GM23338 (cell line): ENCODE measurements around the gene ANO6. TPM values are rescaled to one million over a fixed set of nuclear protein-coding genes. Genes with fewer than 3 reads are reported as not detected.

Experiments used
- ATAC-seq: fragments of 200-7000 bp; cut with Tn5 transposase; 3 replicates; pipeline ENCODE4 v1.9.1; 2020
- DNase-seq: peaks from one replicate; pipeline ENCODE4 v3.0.0-alpha.2; 2015; ENCODE audit warnings: low spot score
- H2AFZ ChIP-seq: fragments of 200-600 bp; sonication (generic); 2 replicates; pipeline ENCODE4 v1.8.0; 2016; ENCODE audit warnings: antibody characterized with exemption, mild to moderate bottlenecking, moderate library complexity
- H3F3A ChIP-seq: fragments of 200-600 bp; sonication (generic); replicated peaks from 2 replicates; pipeline ENCODE4 v1.8.0; 2017; ENCODE audit warnings: antibody characterized with exemption, mixed run types, low read depth
- H3K27ac ChIP-seq: fragments of 200-600 bp; sonication (generic); 2 replicates; pipeline ENCODE4 v1.6.1; 2016; ENCODE audit warnings: low read depth
- H3K27me3 ChIP-seq: fragments of 200-600 bp; sonication (generic); 2 replicates; pipeline ENCODE4 v1.8.0; 2016; ENCODE audit warnings: mild to moderate bottlenecking, mixed run types, moderate library complexity; ENCODE audit not compliant: insufficient read depth
- H3K36me3 ChIP-seq: fragments of 200-600 bp; sonication (generic); 2 replicates; pipeline ENCODE4 v1.8.0; 2016; ENCODE audit warnings: mild to moderate bottlenecking; ENCODE audit not compliant: insufficient read depth
- H3K4me1 ChIP-seq: fragments of 200-600 bp; sonication (generic); 2 replicates; pipeline ENCODE4 v1.8.0; 2016; ENCODE audit warnings: mild to moderate bottlenecking, moderate library complexity; ENCODE audit not compliant: insufficient read depth
- H3K4me2 ChIP-seq: fragments of 200-600 bp; sonication (generic); 2 replicates; pipeline ENCODE4 v1.7.1; 2017; ENCODE audit warnings: mixed run types
- H3K4me3 ChIP-seq: fragments of 200-600 bp; sonication (generic); 2 replicates; pipeline ENCODE4 v1.6.1; 2016; ENCODE audit warnings: mixed run types
- H3K79me2 ChIP-seq: fragments of 200-600 bp; sonication (generic); replicated peaks from 2 replicates; pipeline ENCODE4 v1.8.0; 2017; ENCODE audit warnings: mild to moderate bottlenecking; ENCODE audit not compliant: insufficient read depth
- H3K9me2 ChIP-seq: fragments of 200-600 bp; sonication (generic); 2 replicates; pipeline ENCODE4 v1.8.0; 2017; ENCODE audit not compliant: insufficient read depth
- H4K20me1 ChIP-seq: fragments of 200-600 bp; sonication (generic); replicated peaks from 2 replicates; pipeline ENCODE4 v1.8.0; 2017; ENCODE audit warnings: mild to moderate bottlenecking; ENCODE audit not compliant: insufficient read depth
- H3K27ac Mint-ChIP-seq: 2 replicates; pipeline ENCODE4 v1.8.0; 2020; ENCODE audit warnings: inconsistent platforms, mild to moderate bottlenecking, moderate library complexity, mixed read lengths
- H3K27me3 Mint-ChIP-seq: 3 replicates; pipeline ENCODE4 v1.8.0; 2022; ENCODE audit warnings: low read depth, mild to moderate bottlenecking, moderate library complexity, mixed read lengths, inconsistent platforms; ENCODE audit not compliant: insufficient read depth, poor library complexity
- H3K36me3 Mint-ChIP-seq: 3 replicates; pipeline ENCODE4 v1.8.0; 2021; ENCODE audit warnings: low read depth, mild to moderate bottlenecking, inconsistent platforms, moderate library complexity, mixed read lengths
- H3K4me1 Mint-ChIP-seq: 3 replicates; pipeline ENCODE4 v1.8.0; 2020; ENCODE audit warnings: mild to moderate bottlenecking, inconsistent platforms, mixed read lengths
- H3K4me3 Mint-ChIP-seq: 3 replicates; pipeline ENCODE4 v1.8.0; 2021; ENCODE audit warnings: moderate library complexity, mild to moderate bottlenecking, inconsistent platforms, mixed read lengths
- H3K9me3 Mint-ChIP-seq: 3 replicates; pipeline ENCODE4 v1.8.0; 2020; ENCODE audit warnings: moderate library complexity, mild to moderate bottlenecking, inconsistent platforms, mixed read lengths
- CREB1 ChIP-seq: fragments of 250-450 bp; sonication (Bioruptor Pico); IDR thresholded peaks from 2 replicates; pipeline ENCODE4 v1.5.0; 2020; ENCODE audit warnings: low read depth, mild to moderate bottlenecking, moderate library complexity
- CTCF ChIP-seq, 2 experiments: fragments of 200-600 bp in 1 of 2; sonication (generic) in 1 of 2; conservative IDR thresholded peaks; 2 replicates each; pipeline versions ENCODE4 v1.5.1 to v1.6.1; 2016 to 2017; ENCODE audit warnings: antibody characterized with exemption in 2 of 2, low read depth in 2 of 2, mild to moderate bottlenecking in 2 of 2, moderate library complexity in 1 of 2
- ETS1 ChIP-seq: IDR thresholded peaks from 2 replicates; pipeline ENCODE4 v1.6.1; 2016; ENCODE audit warnings: antibody characterized with exemption
- EZH2 ChIP-seq: fragments of 200-600 bp; sonication (generic); IDR thresholded peaks from one replicate; pipeline ENCODE4 v1.8.0; 2017; ENCODE audit warnings: antibody characterized with exemption, mild to moderate bottlenecking, low read depth; ENCODE audit not compliant: unreplicated experiment
- EZH2phosphoT487 ChIP-seq: fragments of 200-600 bp; sonication (generic); IDR thresholded peaks from one replicate; pipeline ENCODE4 v1.8.1; 2018; ENCODE audit warnings: antibody characterized with exemption; ENCODE audit not compliant: unreplicated experiment
- JUNB ChIP-seq: IDR thresholded peaks from one replicate; pipeline ENCODE4 v1.6.1; 2016; ENCODE audit warnings: antibody characterized with exemption; ENCODE audit not compliant: unreplicated experiment
- NANOG ChIP-seq: IDR thresholded peaks from 2 replicates; pipeline ENCODE4 v1.6.1; 2016; ENCODE audit warnings: antibody characterized with exemption, borderline replicate concordance
- POLR2AphosphoS5 ChIP-seq: IDR thresholded peaks from 2 replicates; pipeline ENCODE4 v1.6.1; 2016; ENCODE audit warnings: antibody characterized with exemption, low read depth
- REST ChIP-seq: IDR thresholded peaks from one replicate; pipeline ENCODE4 v1.6.1; 2018; ENCODE audit warnings: antibody characterized with exemption; ENCODE audit not compliant: unreplicated experiment
- STAT1 ChIP-seq: IDR thresholded peaks from one replicate; pipeline ENCODE4 v1.6.1; 2016; ENCODE audit warnings: antibody characterized with exemption; ENCODE audit not compliant: unreplicated experiment
- ZNF114 ChIP-seq: fragments of 250-450 bp; sonication (Bioruptor Pico); IDR thresholded peaks from 2 replicates; pipeline ENCODE4 v1.5.0; 2020; ENCODE audit warnings: mild to moderate bottlenecking, moderate library complexity
- ZNF331 ChIP-seq: fragments of 250-450 bp; sonication (Bioruptor Pico); IDR thresholded peaks from 2 replicates; pipeline ENCODE4 v1.5.0; 2020; ENCODE audit warnings: low read depth, mild to moderate bottlenecking, moderate library complexity
- ZNF462 ChIP-seq: fragments of 250-450 bp; sonication (Bioruptor Pico); IDR thresholded peaks from 2 replicates; pipeline ENCODE4 v1.5.0; 2020; ENCODE audit warnings: mild to moderate bottlenecking, moderate library complexity
- polyA plus RNA-seq: library from polyadenylated mRNA; unstranded; fragments of >200 nt; fragmentation: Nextera tagmentation; extraction: Ambion mirVana; gene quantifications from 2 replicates; pipeline ENCODE4 v1.2.1, GENCODE V29; 2016
- total RNA-seq: library from RNA; depleted of rRNA; stranded (reverse); fragments of >200 nt; shearing (Covaris generic); gene quantifications from 2 replicates; pipeline ENCODE4 v1.2.3, GENCODE V29; 2014

ANO6 gene
- total and polyA plus RNA-seq, 2 experiments from 2014 or later: 21.1 to 48.9 TPM

- Histone ChIP-seq H4K20me1 (no peaks in the 10 kb centered on the region), H3K4me1 (peaks cover 4% of the 10 kb centered on the region; the same call in 1 of the 2 replicates), H3K27ac (no peak overlapping the region), H3K27me3 (no peaks in the 10 kb centered on the region), H2AFZ (no peak overlapping the region), H3K4me2 (no peak overlapping the region), H3K79me2 (peaks cover 38% of the 10 kb centered on the region), H3K4me3 (no peak overlapping the region), H3K9me2 (no peaks in the 10 kb centered on the region), H3F3A (no peaks in the 10 kb centered on the region), H3K36me3 (no peaks in the 10 kb centered on the region)
- TF ChIP-seq STAT1 (no peak), POLR2AphosphoS5 (no peak), JUNB (no peak), ZNF462 (CRISPR knock-in tag) (no peak), ZNF114 (CRISPR knock-in tag) (no peak), REST (no peak), CTCF (conservative IDR thresholded peaks at IDR 0.05; ENCODE audit: low read depth in 2 of 2) (no peak), EZH2phosphoT487 (no peak), NANOG (no peak), ZNF331 (CRISPR knock-in tag) (no peak), CREB1 (CRISPR knock-in tag) (no peak), ETS1 (no peak), EZH2 (no peak)
- H3K4me1 Mint-ChIP-seq: peaks cover 26% of the 10 kb centered on the region
- H3K9me3 Mint-ChIP-seq: no peaks in the 10 kb centered on the region
- H3K4me3 Mint-ChIP-seq: no peak overlapping the region
- no peak overlapping the region for H3K27ac Mint-ChIP-seq
- ATAC-seq: no peak
- H3K36me3 Mint-ChIP-seq: no peaks in the 10 kb centered on the region
- H3K27me3 Mint-ChIP-seq: peaks cover 3% of the 10 kb centered on the region
- no peak for DNase-seq
Observed at GRCh38 chr12:45291518-45291917, 75.6 kb downstream of the ANO6 start.
